ENCODE results near the gene S100B. TPM values are rescaled to one million over a fixed set of nuclear protein-coding genes. Genes with fewer than 3 reads are reported as not detected.
A peak's percentile ranks its signal among the peaks of the same experiment; 100 is the strongest.

The S100B gene
- total and polyA plus RNA-seq, 9 of the 15 experiments (the other 6 are each of a cell fraction or from before 2014, with no cell fraction given), result not detected

- H3K4me3 ChIP-seq, result no peak overlapping the region
- H3K9ac ChIP-seq (ENCODE audit: insufficient read depth in 1 of 2, low read depth in 2 of 2, low read length in 2 of 2), result no peak overlapping the region
- H3K27ac ChIP-seq (ENCODE audit: extremely low read depth, low read depth, low read length), result no peak overlapping the region
- 2% methylated on average over 3 of the region's 3 CpGs for WGBS (ENCODE audit: insufficient coverage, low coverage, missing lambda C conversion rate)
- TF ChIP-seq ZKSCAN3 (CRISPR knock-in tag; IDR thresholded peaks at IDR 0.05), result no peak
- peak; percentile 70 for TF ChIP-seq SPI1 (IDR thresholded peaks at IDR 0.05; ENCODE audit: borderline replicate concordance, low read depth, low read length)
- no peak for TF ChIP-seq REST (IDR thresholded peaks at IDR 0.05; ENCODE audit: borderline replicate concordance)
- no peak for TF ChIP-seq REST (CRISPR knock-in tag; IDR thresholded peaks at IDR 0.05; ENCODE audit: low read depth)
- no peaks in the 10 kb centered on the region; the same call in 1 of the 2 replicates for H3K9me3 ChIP-seq (replicated peaks; ENCODE audit: control insufficient read depth, insufficient read depth, low read depth, low read length)
- in situ Hi-C loops (cut with MboI), result no loop called here
- no peaks in the 10 kb centered on the region for H3K9me1 ChIP-seq (ENCODE audit: control insufficient read depth, insufficient read depth, low read length)
- H3K79me2 ChIP-seq (ENCODE audit: control insufficient read depth, insufficient read depth, low read length), result no peaks in the 10 kb centered on the region
- H4K20me1 ChIP-seq (replicated peaks; ENCODE audit: control insufficient read depth, insufficient read depth, low read length), result no peaks in the 10 kb centered on the region
- intact Hi-C loops (cut with micrococcal nuclease), result no loop called here
- no TSS peak for BruUV-seq (replicated peaks)
- peak in 1 of 4 experiments; percentile 2 for DNase-seq (ENCODE audit: extremely low read depth in 1 of 4, low spot score in 3 of 4)
- no peak for FAIRE-seq
- H3K4me2 ChIP-seq (ENCODE audit: insufficient read depth, low read length), result no peak overlapping the region
- H3K27me3 ChIP-seq (ENCODE audit: control insufficient read depth in 2 of 2, insufficient read depth in 2 of 2, low read length in 2 of 2), result peaks cover 44 to 47% of the 10 kb centered on the region in 2 experiments
- ChIA-PET CTCF (ENCODE audit: low intra/inter-chr PET ratio) (no interaction called here), POLR2A (interaction anchor here (0.6 to 1.1 kb wide), 4 partner anchors 9 to 137 kb away, joined by 3 to 4 read pairs (median 4); no protein-coding TSS in a partner anchor)
- no peak overlapping the region for H2AFZ ChIP-seq (ENCODE audit: low read depth, low read length)
- H3K4me1 ChIP-seq (replicated peaks in 1 of 2; ENCODE audit: control insufficient read depth in 2 of 2, insufficient read depth in 2 of 2, low read length in 2 of 2), result peaks cover 0 to 3% of the 10 kb centered on the region in 2 experiments; a peak in 1 of 5 replicates
- no peaks in the 10 kb centered on the region for H3K36me3 ChIP-seq (ENCODE audit: control insufficient read depth, insufficient read depth, low read length)
- ATAC-seq, result no peak
Observed at GRCh38 chr21:46608672-46609111, 3.8 kb upstream of the S100B start.

Data from K562 (cell line).